Panc1 (cell line): Measurements from ENCODE around the gene SMARCB1. TPM values are rescaled to one million over a fixed set of nuclear protein-coding genes. Genes with fewer than 3 reads are reported as not detected.

Experiments used
- ATAC-seq: fragments of 200-7000 bp; cut with Tn5 transposase; 2 replicates; pipeline ENCODE4 v1.9.1; 2020; ENCODE audit warnings: mild to moderate bottlenecking, moderate library complexity
- BruUV-seq: library from RNA; stranded (reverse); fragments of 400-500 nt; replicated peaks from 2 replicates; lab custom pipeline; 2021; lab: Mats Ljungman, UMichigan
- CTCF ChIA-PET: fragments of 300-600 bp; sonication (Branson Sonifier 250); formaldehyde crosslinking; loops from one replicate; lab custom pipeline; 2022; ENCODE audit warnings: antibody characterized with exemption; lab: Charles Lee
- POLR2A ChIA-PET: fragments of 300-600 bp; sonication (Branson Sonifier 250); formaldehyde crosslinking; loops from one replicate; lab custom pipeline; 2022; ENCODE audit warnings: antibody characterized with exemption; lab: Charles Lee
- DNase-seq: peaks from one replicate; pipeline ENCODE4 v3.0.0-alpha.2; 2010; ENCODE audit warnings: low read depth, low spot score
- H3K27ac ChIP-seq: 2 replicates; pipeline ENCODE4 v1.5.1; 2011; ENCODE audit warnings: mild to moderate bottlenecking, low read length, inconsistent platforms
- H3K27me3 ChIP-seq: fragments of 200-500 bp; sonication (Bioruptor generic); 2 replicates; pipeline ENCODE4 v1.6.0; 2014; ENCODE audit warnings: low read length, inconsistent platforms; ENCODE audit not compliant: control insufficient read depth, insufficient read depth
- H3K36me3 ChIP-seq: fragments of 200-500 bp; sonication (Bioruptor generic); 2 replicates; pipeline ENCODE4 v1.5.1; 2014; ENCODE audit warnings: inconsistent platforms, mild to moderate bottlenecking, low read length, moderate library complexity; ENCODE audit not compliant: control insufficient read depth, insufficient read depth
- H3K4me1 ChIP-seq: 2 replicates; pipeline ENCODE4 v1.5.1; 2011; ENCODE audit warnings: inconsistent platforms, mild to moderate bottlenecking, low read length, moderate library complexity; ENCODE audit not compliant: control insufficient read depth, insufficient read depth
- H3K4me3 ChIP-seq, 2 experiments: 2 replicates each; pipeline ENCODE4 v1.5.1; 2011 to 2012; ENCODE audit warnings: low read depth in 2 of 2, low read length in 2 of 2, mild to moderate bottlenecking in 2 of 2, inconsistent platforms in 1 of 2, moderate library complexity in 1 of 2
- H3K9me3 ChIP-seq: fragments of 200-500 bp; sonication (Bioruptor generic); 2 replicates; pipeline ENCODE4 v1.5.1; 2014; ENCODE audit warnings: low read depth, mild to moderate bottlenecking, inconsistent platforms, low read length, moderate library complexity; ENCODE audit not compliant: control insufficient read depth, insufficient read depth
- CTCF ChIP-seq: fragments of 450-650 bp; IDR thresholded peaks from 2 replicates; pipeline ENCODE4 v1.5.1; 2017; ENCODE audit warnings: mild to moderate bottlenecking
- POLR2AphosphoS5 ChIP-seq: IDR thresholded peaks from 2 replicates; pipeline ENCODE4 v1.6.1; 2012; ENCODE audit warnings: mild to moderate bottlenecking, low read depth, low read length, moderate library complexity
- SIN3A ChIP-seq: IDR thresholded peaks from 2 replicates; pipeline ENCODE4 v1.6.1; 2012; ENCODE audit warnings: low read depth, mild to moderate bottlenecking, low read length, moderate library complexity, borderline replicate concordance; ENCODE audit not compliant: insufficient read depth
- TCF7L2 ChIP-seq: IDR thresholded peaks from 2 replicates; pipeline ENCODE4 v1.6.1; 2011; ENCODE audit warnings: mild to moderate bottlenecking, low read depth, low read length, inconsistent platforms
- in situ Hi-C: cut with HindIII; loops from 2 replicates; pipeline ENCODE4 v1.10.0; 2016; ENCODE audit warnings: low sequenced_read_pairs, low pct_unique_long_range_greater_than_20kb
- intact Hi-C: fragments of 100-400 bp; cut with micrococcal nuclease; formaldehyde crosslinking; loops from one replicate; pipeline ENCODE4 v1.10.0; 2022; ENCODE audit not compliant: unreplicated experiment
- total RNA-seq: library from RNA; stranded (reverse); gene quantifications from one replicate; pipeline ENCODE4 v1.2.1, GENCODE V29; 2021; ENCODE audit not compliant: unreplicated experiment
- TF ChIP-seq, protein P1 (sequence below), 2 experiments: IDR thresholded peaks; 2 replicates each; pipeline ENCODE4 v1.6.1; 2011 to 2012; ENCODE audit warnings: low read depth in 2 of 2, control low read depth in 1 of 2, low read length in 1 of 2, mild to moderate bottlenecking in 1 of 2, moderate library complexity in 1 of 2; ENCODE audit not compliant: insufficient read depth in 1 of 2

Gene SMARCB1
- total RNA-seq, 1 experiment from 2014 or later, result 70.2 TPM

DNA sequence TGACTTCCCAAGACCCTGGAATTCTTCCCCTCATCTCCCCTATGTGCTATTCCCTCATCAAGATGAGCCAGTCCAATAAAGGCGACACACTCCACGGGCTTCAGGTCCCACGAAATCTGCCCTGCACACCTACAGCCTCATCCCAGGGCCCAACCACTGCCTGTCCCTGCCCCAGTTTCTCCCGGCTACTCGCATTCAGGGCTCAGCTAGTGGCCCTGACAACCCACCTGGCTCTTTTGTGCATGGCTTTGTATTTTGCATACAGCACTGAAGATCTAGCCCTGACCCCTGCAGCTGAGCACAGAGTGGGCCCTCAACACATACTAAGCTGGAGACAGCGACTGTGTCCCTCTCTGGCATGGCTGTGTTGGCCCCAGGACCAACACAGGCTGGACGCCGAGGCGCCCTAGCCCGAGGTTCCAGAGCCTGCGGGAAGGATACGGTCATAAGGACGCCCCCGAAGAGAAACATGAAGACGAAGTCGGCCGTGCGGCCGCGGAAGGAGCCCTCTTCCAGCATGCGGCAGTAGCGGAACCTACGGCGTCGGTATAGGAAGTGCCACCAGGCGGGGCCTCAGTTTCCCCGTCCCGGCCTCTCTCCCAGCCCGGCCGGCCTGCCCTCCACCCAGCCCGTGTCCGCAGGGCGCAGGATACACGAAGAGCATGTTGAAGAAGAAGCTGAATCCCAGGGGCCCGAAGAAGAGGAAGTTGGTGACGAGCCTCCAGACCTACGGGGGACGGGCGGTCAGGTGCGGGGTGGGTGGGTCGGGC, 51.3 kb downstream of the SMARCB1 start:
- DNase-seq (no peak), ATAC-seq (no peak)
- Histone ChIP-seq H3K27me3 (no peaks in the 10 kb centered on the region), H3K9me3 (no peaks in the 10 kb centered on the region), H3K4me3 (no peak overlapping the region; a peak in 1 of 4 replicates), H3K27ac (no peak overlapping the region), H3K4me1 (no peaks in the 10 kb centered on the region), H3K36me3 (no peaks in the 10 kb centered on the region)
- ChIA-PET POLR2A (no interaction called here), CTCF (no interaction called here)
- no TSS peak for BruUV-seq
- in situ Hi-C loops, result no loop called here
- TF ChIP-seq TCF7L2 (no peak), CTCF (no peak), POLR2AphosphoS5 (no peak), SIN3A (no peak)
- TF ChIP-seq, protein P1, sequence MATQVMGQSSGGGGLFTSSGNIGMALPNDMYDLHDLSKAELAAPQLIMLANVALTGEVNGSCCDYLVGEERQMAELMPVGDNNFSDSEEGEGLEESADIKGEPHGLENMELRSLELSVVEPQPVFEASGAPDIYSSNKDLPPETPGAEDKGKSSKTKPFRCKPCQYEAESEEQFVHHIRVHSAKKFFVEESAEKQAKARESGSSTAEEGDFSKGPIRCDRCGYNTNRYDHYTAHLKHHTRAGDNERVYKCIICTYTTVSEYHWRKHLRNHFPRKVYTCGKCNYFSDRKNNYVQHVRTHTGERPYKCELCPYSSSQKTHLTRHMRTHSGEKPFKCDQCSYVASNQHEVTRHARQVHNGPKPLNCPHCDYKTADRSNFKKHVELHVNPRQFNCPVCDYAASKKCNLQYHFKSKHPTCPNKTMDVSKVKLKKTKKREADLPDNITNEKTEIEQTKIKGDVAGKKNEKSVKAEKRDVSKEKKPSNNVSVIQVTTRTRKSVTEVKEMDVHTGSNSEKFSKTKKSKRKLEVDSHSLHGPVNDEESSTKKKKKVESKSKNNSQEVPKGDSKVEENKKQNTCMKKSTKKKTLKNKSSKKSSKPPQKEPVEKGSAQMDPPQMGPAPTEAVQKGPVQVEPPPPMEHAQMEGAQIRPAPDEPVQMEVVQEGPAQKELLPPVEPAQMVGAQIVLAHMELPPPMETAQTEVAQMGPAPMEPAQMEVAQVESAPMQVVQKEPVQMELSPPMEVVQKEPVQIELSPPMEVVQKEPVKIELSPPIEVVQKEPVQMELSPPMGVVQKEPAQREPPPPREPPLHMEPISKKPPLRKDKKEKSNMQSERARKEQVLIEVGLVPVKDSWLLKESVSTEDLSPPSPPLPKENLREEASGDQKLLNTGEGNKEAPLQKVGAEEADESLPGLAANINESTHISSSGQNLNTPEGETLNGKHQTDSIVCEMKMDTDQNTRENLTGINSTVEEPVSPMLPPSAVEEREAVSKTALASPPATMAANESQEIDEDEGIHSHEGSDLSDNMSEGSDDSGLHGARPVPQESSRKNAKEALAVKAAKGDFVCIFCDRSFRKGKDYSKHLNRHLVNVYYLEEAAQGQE (IDR thresholded peaks at IDR 0.05; ENCODE audit: insufficient read depth in 1 of 2, low read depth in 2 of 2, low read length in 1 of 2), result no peak
- intact Hi-C loops, result no loop called here

DNA sequence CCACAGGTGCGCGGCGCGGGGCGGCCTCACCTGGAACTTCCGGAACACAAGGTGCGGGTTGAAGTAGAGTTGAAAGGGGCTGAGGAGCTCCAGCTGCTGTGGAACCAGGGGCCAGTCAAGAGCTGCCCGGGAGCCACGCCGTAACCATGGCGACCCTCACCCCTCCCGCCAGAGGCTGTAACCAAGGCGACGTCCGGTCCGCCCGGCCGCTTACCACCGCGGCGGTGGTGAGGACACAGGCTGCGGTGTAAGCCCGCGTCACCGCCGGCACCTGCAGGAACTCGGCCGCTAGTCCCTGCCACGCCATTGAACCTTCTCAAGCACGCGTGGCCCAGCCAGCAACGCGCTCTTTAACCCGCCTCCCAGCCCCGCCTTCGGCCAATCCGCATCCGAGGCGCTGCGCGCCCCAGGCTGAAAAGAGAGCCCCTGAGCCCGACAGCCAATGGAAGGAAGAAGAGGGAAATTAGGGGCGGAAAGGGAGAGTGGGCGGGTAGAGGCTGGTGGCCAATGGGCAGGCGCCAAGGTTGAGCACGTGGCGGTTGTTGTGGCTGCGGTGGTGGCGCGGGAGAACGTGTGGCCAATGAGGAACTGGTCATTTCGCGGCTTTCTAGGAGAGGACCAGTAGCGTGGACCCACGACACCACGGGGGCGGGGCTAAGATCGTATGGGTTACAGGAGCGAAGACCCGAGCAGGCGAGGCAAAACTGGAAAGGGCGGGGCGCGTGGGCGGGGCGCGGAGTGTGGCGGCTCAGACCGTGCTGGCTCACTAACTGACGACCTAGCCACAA, 52.1 kb downstream of the SMARCB1 start, which contains the start of gene DERL3:
DERL3 (minus strand) TSS at position 326 of the 788 bp plus-strand sequence; CDS start at position 307, 19 bp downstream.
- Histone ChIP-seq H3K4me1 (no peaks in the 10 kb centered on the region), H3K27ac (no peak within 1 kb of the TSS), H3K4me3 (peak within 1 kb of the TSS; percentile 30 to 49), H3K27me3 (no peaks in the 10 kb centered on the region), H3K36me3 (no peaks in the 10 kb centered on the region), H3K9me3 (no peaks in the 10 kb centered on the region)
- in situ Hi-C loops (no loop called here), intact Hi-C loops (no loop called here)
- ChIA-PET POLR2A (no interaction called here), CTCF (no interaction called here)
- ATAC-seq (peak; percentile 91), DNase-seq (peak; percentile 66)
- TF ChIP-seq POLR2AphosphoS5 (no peak), CTCF (no peak), TCF7L2 (no peak), SIN3A (no peak)
- TF ChIP-seq, protein P1 (IDR thresholded peaks at IDR 0.05; ENCODE audit: insufficient read depth in 1 of 2, low read depth in 2 of 2, low read length in 1 of 2), result no peak
- BruUV-seq, result no TSS peak
